Panc1 (cell line): Measurements from ENCODE around the gene MYH11. TPM values are rescaled to one million over a fixed set of nuclear protein-coding genes. Genes with fewer than 3 reads are reported as not detected.

Experiments
- ATAC-seq: fragments of 200-7000 bp; cut with Tn5 transposase; 2 replicates; pipeline ENCODE4 v1.9.1; 2020; ENCODE audit warnings: mild to moderate bottlenecking, moderate library complexity
- BruUV-seq: library from RNA; stranded (reverse); fragments of 400-500 nt; replicated peaks from 2 replicates; lab custom pipeline; 2021; lab: Mats Ljungman, UMichigan
- CTCF ChIA-PET: fragments of 300-600 bp; sonication (Branson Sonifier 250); formaldehyde crosslinking; loops from one replicate; lab custom pipeline; 2022; ENCODE audit warnings: antibody characterized with exemption; lab: Charles Lee
- POLR2A ChIA-PET: fragments of 300-600 bp; sonication (Branson Sonifier 250); formaldehyde crosslinking; loops from one replicate; lab custom pipeline; 2022; ENCODE audit warnings: antibody characterized with exemption; lab: Charles Lee
- DNase-seq: peaks from one replicate; pipeline ENCODE4 v3.0.0-alpha.2; 2010; ENCODE audit warnings: low read depth, low spot score
- H3K27ac ChIP-seq: 2 replicates; pipeline ENCODE4 v1.5.1; 2011; ENCODE audit warnings: mild to moderate bottlenecking, low read length, inconsistent platforms
- H3K27me3 ChIP-seq: fragments of 200-500 bp; sonication (Bioruptor generic); 2 replicates; pipeline ENCODE4 v1.6.0; 2014; ENCODE audit warnings: low read length, inconsistent platforms; ENCODE audit not compliant: control insufficient read depth, insufficient read depth
- H3K36me3 ChIP-seq: fragments of 200-500 bp; sonication (Bioruptor generic); 2 replicates; pipeline ENCODE4 v1.5.1; 2014; ENCODE audit warnings: inconsistent platforms, mild to moderate bottlenecking, low read length, moderate library complexity; ENCODE audit not compliant: control insufficient read depth, insufficient read depth
- H3K4me1 ChIP-seq: 2 replicates; pipeline ENCODE4 v1.5.1; 2011; ENCODE audit warnings: inconsistent platforms, mild to moderate bottlenecking, low read length, moderate library complexity; ENCODE audit not compliant: control insufficient read depth, insufficient read depth
- H3K4me3 ChIP-seq, 2 experiments: 2 replicates each; pipeline ENCODE4 v1.5.1; 2011 to 2012; ENCODE audit warnings: low read depth in 2 of 2, low read length in 2 of 2, mild to moderate bottlenecking in 2 of 2, inconsistent platforms in 1 of 2, moderate library complexity in 1 of 2
- H3K9me3 ChIP-seq: fragments of 200-500 bp; sonication (Bioruptor generic); 2 replicates; pipeline ENCODE4 v1.5.1; 2014; ENCODE audit warnings: low read depth, mild to moderate bottlenecking, inconsistent platforms, low read length, moderate library complexity; ENCODE audit not compliant: control insufficient read depth, insufficient read depth
- POLR2AphosphoS5 ChIP-seq: IDR thresholded peaks from 2 replicates; pipeline ENCODE4 v1.6.1; 2012; ENCODE audit warnings: mild to moderate bottlenecking, low read depth, low read length, moderate library complexity
- SIN3A ChIP-seq: IDR thresholded peaks from 2 replicates; pipeline ENCODE4 v1.6.1; 2012; ENCODE audit warnings: low read depth, mild to moderate bottlenecking, low read length, moderate library complexity, borderline replicate concordance; ENCODE audit not compliant: insufficient read depth
- TCF7L2 ChIP-seq: IDR thresholded peaks from 2 replicates; pipeline ENCODE4 v1.6.1; 2011; ENCODE audit warnings: mild to moderate bottlenecking, low read depth, low read length, inconsistent platforms
- in situ Hi-C: cut with HindIII; loops from 2 replicates; pipeline ENCODE4 v1.10.0; 2016; ENCODE audit warnings: low sequenced_read_pairs, low pct_unique_long_range_greater_than_20kb
- intact Hi-C: fragments of 100-400 bp; cut with micrococcal nuclease; formaldehyde crosslinking; loops from one replicate; pipeline ENCODE4 v1.10.0; 2022; ENCODE audit not compliant: unreplicated experiment
- total RNA-seq: library from RNA; stranded (reverse); gene quantifications from one replicate; pipeline ENCODE4 v1.2.1, GENCODE V29; 2021; ENCODE audit not compliant: unreplicated experiment
- TF ChIP-seq, protein P1 (sequence below): fragments of 450-650 bp; IDR thresholded peaks from 2 replicates; pipeline ENCODE4 v1.5.1; 2017; ENCODE audit warnings: mild to moderate bottlenecking
- TF ChIP-seq, protein P2 (sequence below), 2 experiments: IDR thresholded peaks; 2 replicates each; pipeline ENCODE4 v1.6.1; 2011 to 2012; ENCODE audit warnings: low read depth in 2 of 2, control low read depth in 1 of 2, low read length in 1 of 2, mild to moderate bottlenecking in 1 of 2, moderate library complexity in 1 of 2; ENCODE audit not compliant: insufficient read depth in 1 of 2

The MYH11 gene
- total RNA-seq, 1 experiment from 2014 or later: 0.51 TPM

DNA sequence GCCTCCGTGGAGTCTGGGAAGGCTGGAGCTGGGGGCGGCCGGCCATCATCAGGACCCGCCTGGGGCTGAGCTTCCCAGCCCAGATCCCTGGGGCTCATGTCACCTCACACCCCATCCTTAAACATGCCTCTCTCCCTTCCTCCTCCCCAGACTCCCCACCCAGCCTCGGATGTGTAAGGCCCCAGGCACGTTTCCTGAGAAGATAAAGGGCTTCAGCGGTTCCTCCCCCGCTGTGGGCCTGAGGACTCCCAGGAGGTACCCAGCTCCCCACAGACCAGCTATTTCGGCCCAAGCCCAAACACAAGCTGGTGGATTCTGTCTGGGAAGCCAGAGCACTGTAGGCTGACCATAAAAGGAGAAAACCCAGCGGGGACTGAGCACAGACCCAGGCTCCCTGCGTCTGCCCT is 49.2 kb downstream of the MYH11 start:
- Histone ChIP-seq H3K36me3 (no peaks in the 10 kb centered on the region), H3K4me3 (no peak overlapping the region), H3K4me1 (peaks cover 6% of the 10 kb centered on the region; the same call in 1 of the 2 replicates), H3K27me3 (no peaks in the 10 kb centered on the region), H3K9me3 (no peaks in the 10 kb centered on the region), H3K27ac (no peak overlapping the region)
- POLR2A ChIA-PET: interaction anchor here (0.6 kb wide), 1 partner anchor 80 kb away, joined by 4 read pairs; no protein-coding TSS in a partner anchor
- no peak for ATAC-seq
- DNase-seq: no peak
- BruUV-seq: no TSS peak
- CTCF ChIA-PET: interaction anchor here (1.5 kb wide), 1 partner anchor 14 kb away, joined by 5 read pairs; no protein-coding TSS in a partner anchor
- no peak for TF ChIP-seq SIN3A
- TF ChIP-seq, protein P1, sequence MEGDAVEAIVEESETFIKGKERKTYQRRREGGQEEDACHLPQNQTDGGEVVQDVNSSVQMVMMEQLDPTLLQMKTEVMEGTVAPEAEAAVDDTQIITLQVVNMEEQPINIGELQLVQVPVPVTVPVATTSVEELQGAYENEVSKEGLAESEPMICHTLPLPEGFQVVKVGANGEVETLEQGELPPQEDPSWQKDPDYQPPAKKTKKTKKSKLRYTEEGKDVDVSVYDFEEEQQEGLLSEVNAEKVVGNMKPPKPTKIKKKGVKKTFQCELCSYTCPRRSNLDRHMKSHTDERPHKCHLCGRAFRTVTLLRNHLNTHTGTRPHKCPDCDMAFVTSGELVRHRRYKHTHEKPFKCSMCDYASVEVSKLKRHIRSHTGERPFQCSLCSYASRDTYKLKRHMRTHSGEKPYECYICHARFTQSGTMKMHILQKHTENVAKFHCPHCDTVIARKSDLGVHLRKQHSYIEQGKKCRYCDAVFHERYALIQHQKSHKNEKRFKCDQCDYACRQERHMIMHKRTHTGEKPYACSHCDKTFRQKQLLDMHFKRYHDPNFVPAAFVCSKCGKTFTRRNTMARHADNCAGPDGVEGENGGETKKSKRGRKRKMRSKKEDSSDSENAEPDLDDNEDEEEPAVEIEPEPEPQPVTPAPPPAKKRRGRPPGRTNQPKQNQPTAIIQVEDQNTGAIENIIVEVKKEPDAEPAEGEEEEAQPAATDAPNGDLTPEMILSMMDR: no peak
- TF ChIP-seq TCF7L2: no peak
- TF ChIP-seq, protein P2, sequence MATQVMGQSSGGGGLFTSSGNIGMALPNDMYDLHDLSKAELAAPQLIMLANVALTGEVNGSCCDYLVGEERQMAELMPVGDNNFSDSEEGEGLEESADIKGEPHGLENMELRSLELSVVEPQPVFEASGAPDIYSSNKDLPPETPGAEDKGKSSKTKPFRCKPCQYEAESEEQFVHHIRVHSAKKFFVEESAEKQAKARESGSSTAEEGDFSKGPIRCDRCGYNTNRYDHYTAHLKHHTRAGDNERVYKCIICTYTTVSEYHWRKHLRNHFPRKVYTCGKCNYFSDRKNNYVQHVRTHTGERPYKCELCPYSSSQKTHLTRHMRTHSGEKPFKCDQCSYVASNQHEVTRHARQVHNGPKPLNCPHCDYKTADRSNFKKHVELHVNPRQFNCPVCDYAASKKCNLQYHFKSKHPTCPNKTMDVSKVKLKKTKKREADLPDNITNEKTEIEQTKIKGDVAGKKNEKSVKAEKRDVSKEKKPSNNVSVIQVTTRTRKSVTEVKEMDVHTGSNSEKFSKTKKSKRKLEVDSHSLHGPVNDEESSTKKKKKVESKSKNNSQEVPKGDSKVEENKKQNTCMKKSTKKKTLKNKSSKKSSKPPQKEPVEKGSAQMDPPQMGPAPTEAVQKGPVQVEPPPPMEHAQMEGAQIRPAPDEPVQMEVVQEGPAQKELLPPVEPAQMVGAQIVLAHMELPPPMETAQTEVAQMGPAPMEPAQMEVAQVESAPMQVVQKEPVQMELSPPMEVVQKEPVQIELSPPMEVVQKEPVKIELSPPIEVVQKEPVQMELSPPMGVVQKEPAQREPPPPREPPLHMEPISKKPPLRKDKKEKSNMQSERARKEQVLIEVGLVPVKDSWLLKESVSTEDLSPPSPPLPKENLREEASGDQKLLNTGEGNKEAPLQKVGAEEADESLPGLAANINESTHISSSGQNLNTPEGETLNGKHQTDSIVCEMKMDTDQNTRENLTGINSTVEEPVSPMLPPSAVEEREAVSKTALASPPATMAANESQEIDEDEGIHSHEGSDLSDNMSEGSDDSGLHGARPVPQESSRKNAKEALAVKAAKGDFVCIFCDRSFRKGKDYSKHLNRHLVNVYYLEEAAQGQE (IDR thresholded peaks at IDR 0.05; ENCODE audit: insufficient read depth in 1 of 2, low read depth in 2 of 2, low read length in 1 of 2): no peak
- TF ChIP-seq POLR2AphosphoS5: no peak
- in situ Hi-C loops (no loop called here), intact Hi-C loops (no loop called here)

DNA sequence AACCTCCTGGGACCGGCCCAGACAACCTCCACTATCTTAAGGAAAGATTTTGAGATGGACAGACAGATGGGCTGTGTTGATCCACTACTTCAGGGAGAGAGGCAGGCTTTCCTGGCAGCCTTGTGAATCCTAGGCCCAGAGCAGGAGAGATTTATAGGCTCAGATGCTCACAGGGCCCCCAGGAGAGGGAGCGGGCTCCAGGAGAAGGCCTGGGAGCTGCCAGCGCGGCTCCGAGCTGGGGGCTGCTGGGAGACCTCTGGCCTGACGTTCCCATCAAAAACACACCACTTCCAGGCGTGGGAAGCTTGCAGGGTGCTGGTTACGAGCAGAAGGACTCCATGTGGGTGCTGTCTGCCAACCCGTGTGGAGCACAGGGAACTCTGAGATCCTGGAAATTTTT is 53.2 kb downstream of the MYH11 start:
- H3K4me1 ChIP-seq: no peaks in the 10 kb centered on the region
- POLR2A ChIA-PET: no interaction called here
- intact Hi-C loops: no loop called here
- no peaks in the 10 kb centered on the region for H3K36me3 ChIP-seq
- in situ Hi-C loops: no loop called here
- DNase-seq (no peak), ATAC-seq (no peak)
- H3K27me3 ChIP-seq: no peaks in the 10 kb centered on the region
- no peak overlapping the region for H3K4me3 ChIP-seq
- no peak for TF ChIP-seq SIN3A
- TF ChIP-seq, protein P1: no peak
- TF ChIP-seq, protein P2 (IDR thresholded peaks at IDR 0.05; ENCODE audit: insufficient read depth in 1 of 2, low read depth in 2 of 2, low read length in 1 of 2): no peak
- TF ChIP-seq POLR2AphosphoS5: no peak
- no peak for TF ChIP-seq TCF7L2
- no peak overlapping the region for H3K27ac ChIP-seq
- CTCF ChIA-PET: no interaction called here
- H3K9me3 ChIP-seq: no peaks in the 10 kb centered on the region
- no TSS peak for BruUV-seq
